Measurements from ENCODE around the gene GPR35.

GRCh38 chr2:240611601-240612210, 13.6 kb upstream of the GPR35 start:
- TF ChIP-seq CTCF (conservative IDR thresholded peaks at IDR 0.05 in 1 of 2, IDR thresholded peaks at IDR 0.05 in 1 of 2; ENCODE audit: low read depth in 1 of 2, low read length in 2 of 2): no peak
- TF ChIP-seq EZH2 (IDR thresholded peaks at IDR 0.05; ENCODE audit: low read length, missing control alignments): no peak
